ENCODE data around the gene CHD9.

- TF ChIP-seq POLR2AphosphoS5 (IDR thresholded peaks at IDR 0.05; ENCODE audit: low read depth, low read length) (no peak), SIN3A (IDR thresholded peaks at IDR 0.05; ENCODE audit: borderline replicate concordance, insufficient read depth, low read length) (no peak), REST (IDR thresholded peaks at IDR 0.05; ENCODE audit: insufficient read depth in 1 of 2, low read depth in 2 of 2, low read length in 2 of 2) (no peak), TAF1 (IDR thresholded peaks at IDR 0.05; ENCODE audit: borderline replicate concordance, insufficient read depth, low read length) (no peak), FOXP2 (optimal IDR thresholded peaks at IDR 0.05; ENCODE audit: borderline replicate concordance, extremely low read depth, extremely low read length, insufficient read depth) (no peak)
Measured at GRCh38 chr16:53153130-53153529, 98.3 kb downstream of the CHD9 start.

All from PFSK-1 (cell line).